ENCODE results near the gene FAM76A.
A peak's percentile ranks its signal among the peaks of the same experiment; 100 is the strongest.

Gene FAM76A

DNA sequence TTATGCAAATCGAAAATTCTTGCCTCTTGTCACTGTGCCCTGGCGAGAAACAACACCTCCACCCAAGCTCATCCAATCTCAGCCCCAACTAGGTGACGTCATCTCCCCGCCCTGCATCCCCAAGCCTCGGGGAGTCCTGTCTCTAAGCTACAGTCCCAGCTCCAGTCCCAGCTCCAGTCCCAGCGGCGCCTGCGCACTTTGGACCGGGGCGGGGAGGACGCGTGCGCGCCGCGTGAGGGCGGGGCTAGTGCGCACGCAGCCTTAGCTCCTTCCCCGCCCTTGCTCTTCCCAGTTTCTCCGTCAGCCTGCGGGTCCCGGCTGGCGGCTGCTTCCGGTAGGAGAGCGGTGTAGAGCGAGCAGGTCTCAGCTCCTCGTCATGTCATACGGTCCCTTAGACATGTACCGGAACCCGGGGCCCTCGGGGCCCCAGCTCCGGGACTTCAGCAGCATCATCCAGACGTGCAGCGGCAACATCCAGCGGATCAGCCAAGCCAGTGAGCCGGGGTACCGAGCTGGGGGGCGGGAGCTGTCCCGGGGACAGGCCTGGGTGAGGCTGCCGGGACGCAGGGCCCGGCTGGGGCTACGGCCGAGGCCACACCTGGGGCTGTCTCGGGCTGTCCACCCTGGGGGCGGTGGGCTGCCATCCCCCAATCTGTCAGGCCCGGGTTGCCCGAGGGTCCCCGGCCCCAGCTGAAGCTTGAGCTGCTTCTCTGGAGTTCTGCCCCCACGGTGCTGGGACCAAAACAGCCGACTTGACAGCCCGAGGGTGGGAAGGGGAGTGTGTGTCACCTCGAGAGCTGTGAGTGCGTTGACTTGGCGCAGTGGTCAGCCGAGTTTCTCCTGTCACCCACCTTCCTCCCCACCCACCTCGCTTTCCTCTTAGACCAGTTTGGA is 47.4 kb downstream of the FAM76A start, which contains the start of gene STX12:
Gene STX12, plus strand, starts transcription at position 288 of the 894 bp plus-strand sequence. Its CDS starts 89 bp downstream, at position 377.
- TF ChIP-seq ESRRG (CRISPR knock-in tag; IDR thresholded peaks at IDR 0.05) (no peak), OSR1 (CRISPR knock-in tag; IDR thresholded peaks at IDR 0.05) (no peak), ARNTL (CRISPR knock-in tag; IDR thresholded peaks at IDR 0.05; ENCODE audit: borderline replicate concordance, low read depth) (peak; percentile 23; the same call in 1 of the 2 replicates), ZFP3 (CRISPR knock-in tag; IDR thresholded peaks at IDR 0.05) (no peak), CSRNP3 (CRISPR knock-in tag; IDR thresholded peaks at IDR 0.05) (no peak), PPARA (CRISPR knock-in tag; IDR thresholded peaks at IDR 0.05; ENCODE audit: borderline replicate concordance) (peak; percentile 12; the same call in 1 of the 2 replicates), ZNF565 (CRISPR knock-in tag; conservative IDR thresholded peaks at IDR 0.05; ENCODE audit: low read depth) (no peak; the same call in 1 of the 2 replicates), TCF4 (CRISPR knock-in tag; IDR thresholded peaks at IDR 0.05; ENCODE audit: borderline replicate concordance) (no peak), SNAI2 (CRISPR knock-in tag; IDR thresholded peaks at IDR 0.05) (peak; percentile 64), ZFP30 (CRISPR knock-in tag; IDR thresholded peaks at IDR 0.05) (peak; percentile 41; the same call in 1 of the 2 replicates), POU6F1 (CRISPR knock-in tag; IDR thresholded peaks at IDR 0.05; ENCODE audit: borderline replicate concordance, low read depth) (no peak), ISL1 (CRISPR knock-in tag; IDR thresholded peaks at IDR 0.05) (no peak), ZNF70 (CRISPR knock-in tag; IDR thresholded peaks at IDR 0.05) (peak; percentile 68; the same call in 1 of the 2 replicates), CREB5 (CRISPR knock-in tag; IDR thresholded peaks at IDR 0.05; ENCODE audit: low read depth) (peak; percentile 82; the same call in 1 of the 2 replicates), CSDC2 (CRISPR knock-in tag; IDR thresholded peaks at IDR 0.05) (peak; percentile 92; the same call in 1 of the 2 replicates), BACH2 (CRISPR knock-in tag; IDR thresholded peaks at IDR 0.05; ENCODE audit: borderline replicate concordance) (0 out of 2 replicates have a peak, but pooled peaks have one; percentile 49), ZNF8 (CRISPR knock-in tag; IDR thresholded peaks at IDR 0.05) (no peak), ZC3H10 (CRISPR knock-in tag; IDR thresholded peaks at IDR 0.05) (no peak), GLIS3 (CRISPR knock-in tag; IDR thresholded peaks at IDR 0.05) (no peak), TOX (CRISPR knock-in tag; IDR thresholded peaks at IDR 0.05; ENCODE audit: borderline replicate concordance) (no peak)
- TF ChIP-seq, protein P1, sequence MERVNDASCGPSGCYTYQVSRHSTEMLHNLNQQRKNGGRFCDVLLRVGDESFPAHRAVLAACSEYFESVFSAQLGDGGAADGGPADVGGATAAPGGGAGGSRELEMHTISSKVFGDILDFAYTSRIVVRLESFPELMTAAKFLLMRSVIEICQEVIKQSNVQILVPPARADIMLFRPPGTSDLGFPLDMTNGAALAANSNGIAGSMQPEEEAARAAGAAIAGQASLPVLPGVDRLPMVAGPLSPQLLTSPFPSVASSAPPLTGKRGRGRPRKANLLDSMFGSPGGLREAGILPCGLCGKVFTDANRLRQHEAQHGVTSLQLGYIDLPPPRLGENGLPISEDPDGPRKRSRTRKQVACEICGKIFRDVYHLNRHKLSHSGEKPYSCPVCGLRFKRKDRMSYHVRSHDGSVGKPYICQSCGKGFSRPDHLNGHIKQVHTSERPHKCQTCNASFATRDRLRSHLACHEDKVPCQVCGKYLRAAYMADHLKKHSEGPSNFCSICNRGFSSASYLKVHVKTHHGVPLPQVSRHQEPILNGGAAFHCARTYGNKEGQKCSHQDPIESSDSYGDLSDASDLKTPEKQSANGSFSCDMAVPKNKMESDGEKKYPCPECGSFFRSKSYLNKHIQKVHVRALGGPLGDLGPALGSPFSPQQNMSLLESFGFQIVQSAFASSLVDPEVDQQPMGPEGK (CRISPR knock-in tag; IDR thresholded peaks at IDR 0.05; ENCODE audit: borderline replicate concordance), result no peak
- ATAC-seq, result peak; percentile 96

- TF ChIP-seq OSR1 (CRISPR knock-in tag; IDR thresholded peaks at IDR 0.05) (no peak), TOX (CRISPR knock-in tag; IDR thresholded peaks at IDR 0.05; ENCODE audit: borderline replicate concordance) (no peak), PPARA (CRISPR knock-in tag; IDR thresholded peaks at IDR 0.05; ENCODE audit: borderline replicate concordance) (no peak), BACH2 (CRISPR knock-in tag; IDR thresholded peaks at IDR 0.05; ENCODE audit: borderline replicate concordance) (no peak), ZFP3 (CRISPR knock-in tag; IDR thresholded peaks at IDR 0.05) (no peak), TCF4 (CRISPR knock-in tag; IDR thresholded peaks at IDR 0.05; ENCODE audit: borderline replicate concordance) (no peak), ZC3H10 (CRISPR knock-in tag; IDR thresholded peaks at IDR 0.05) (no peak), ZNF565 (CRISPR knock-in tag; conservative IDR thresholded peaks at IDR 0.05; ENCODE audit: low read depth) (no peak), ARNTL (CRISPR knock-in tag; IDR thresholded peaks at IDR 0.05; ENCODE audit: borderline replicate concordance, low read depth) (no peak), ZFP30 (CRISPR knock-in tag; IDR thresholded peaks at IDR 0.05) (no peak), ZNF8 (CRISPR knock-in tag; IDR thresholded peaks at IDR 0.05) (no peak), ESRRG (CRISPR knock-in tag; IDR thresholded peaks at IDR 0.05) (no peak), SNAI2 (CRISPR knock-in tag; IDR thresholded peaks at IDR 0.05) (no peak), POU6F1 (CRISPR knock-in tag; IDR thresholded peaks at IDR 0.05; ENCODE audit: borderline replicate concordance, low read depth) (no peak), CSRNP3 (CRISPR knock-in tag; IDR thresholded peaks at IDR 0.05) (no peak), ZNF70 (CRISPR knock-in tag; IDR thresholded peaks at IDR 0.05) (no peak)
- TF ChIP-seq, protein P1 (CRISPR knock-in tag; IDR thresholded peaks at IDR 0.05; ENCODE audit: borderline replicate concordance), result no peak
- peak; percentile 17; the same call in 2 of the 3 replicates for ATAC-seq
Observed at GRCh38 chr1:27773826-27774445, 48.2 kb downstream of the FAM76A start.
